ENCODE measurements around the gene ATP6V0D1. TPM values are rescaled to one million over a fixed set of nuclear protein-coding genes. Genes with fewer than 3 reads are reported as not detected.
A peak's percentile ranks its signal among the peaks of the same experiment; 100 is the strongest.

Gene ATP6V0D1
- total and polyA plus RNA-seq, 8 donors, result 48.5 to 185 (median 58.6) TPM

DNA sequence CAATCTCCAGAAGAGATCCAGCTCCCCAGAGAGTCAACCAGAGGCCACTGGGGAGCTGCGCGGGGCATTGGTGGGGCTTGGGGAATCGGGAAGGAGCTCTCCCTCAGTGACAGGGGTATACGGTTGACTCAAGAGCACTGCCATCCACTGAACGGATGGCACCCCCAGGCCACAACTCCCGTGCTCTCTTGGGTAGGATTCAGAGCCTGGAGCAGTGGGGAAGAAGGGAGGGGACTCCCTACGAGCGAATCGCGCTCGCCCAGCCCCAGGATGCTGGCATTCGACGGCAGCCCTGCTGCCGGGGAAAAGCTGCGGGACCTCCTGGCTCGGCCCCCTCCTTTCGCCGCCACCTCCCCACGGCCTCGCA, 87.2 kb downstream of the ATP6V0D1 start:
- TF ChIP-seq CTCF (IDR thresholded peaks at IDR 0.05), result no peak
- DNase-seq (peak in 1 of 4 donors; percentile 73), ATAC-seq (no peak)
- Histone ChIP-seq H3K36me3 (no peaks in the 10 kb centered on the region), H3K9me3 (no peaks in the 10 kb centered on the region), H3K4me3 (peak overlapping the region; percentile 40 to 47), H3K4me1 (peaks cover 31 to 76% of the 10 kb centered on the region in 2 donors), H3K27ac (peak overlapping the region; percentile 64 to 65), H3K27me3 (peaks cover 0 to 43% of the 10 kb centered on the region in 2 donors)
- intact Hi-C loops (cut with DNase I), result no loop called here

DNA sequence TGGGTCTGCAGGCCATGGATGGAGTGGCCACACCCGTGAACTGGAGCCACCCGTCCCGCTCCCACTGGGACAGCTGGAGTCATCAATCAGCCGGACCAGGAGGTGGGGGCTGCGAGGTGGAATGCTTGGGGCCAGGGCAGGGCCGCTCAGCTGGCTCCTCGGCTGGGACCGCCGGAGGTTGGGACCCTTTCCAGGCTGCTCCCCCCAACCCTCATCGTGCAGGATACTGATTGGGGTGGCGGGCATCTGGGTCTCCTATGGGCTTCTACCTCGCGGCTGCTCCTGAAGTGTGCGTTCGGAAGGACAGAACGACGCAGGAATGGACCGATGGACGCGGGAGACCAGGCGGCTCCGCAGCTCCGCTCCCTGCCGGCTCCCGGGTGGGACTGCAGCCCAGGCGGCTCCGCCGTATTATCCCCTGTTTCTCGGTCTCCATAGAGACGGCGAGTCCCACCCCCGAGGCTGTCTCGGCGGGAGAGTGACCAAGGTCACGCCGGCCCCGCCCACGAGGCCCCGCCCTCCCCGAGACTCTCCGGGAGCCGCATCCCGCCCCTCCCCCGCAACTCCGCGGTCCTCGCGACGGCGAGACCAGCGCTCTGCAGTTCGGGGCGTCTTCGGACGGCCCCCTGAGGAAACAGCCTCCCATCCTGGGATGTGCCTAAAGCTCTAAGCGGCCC, 87.7 kb downstream of the ATP6V0D1 start, which contains the start of gene TPPP3:
Gene TPPP3 (minus strand): TSS at position 388 of the 677 bp plus-strand sequence. CDS start 2,387 bp downstream, outside the sequence.
- Histone ChIP-seq H3K36me3 (no peaks in the 10 kb centered on the region), H3K4me1 (peaks cover 31 to 76% of the 10 kb centered on the region in 2 donors), H3K27ac (peak within 1 kb of the TSS; percentile 64 to 65), H3K9me3 (no peaks in the 10 kb centered on the region), H3K27me3 (peaks cover 0 to 43% of the 10 kb centered on the region in 2 donors), H3K4me3 (peak within 1 kb of the TSS; percentile 40 to 47)
- peak; percentile 63 to 78 for TF ChIP-seq CTCF (IDR thresholded peaks at IDR 0.05)
- intact Hi-C loops (cut with DNase I), result no loop called here
- peak; percentile 77 to 94 (median 91) for DNase-seq
- peak; percentile 83 for ATAC-seq

GRCh38 chr16:67392301-67393059, 88.5 kb downstream of the ATP6V0D1 start:
- Histone ChIP-seq H3K27me3 (peaks cover 0 to 43% of the 10 kb centered on the region in 2 donors), H3K4me3 (peak overlapping the region; percentile 40 to 47), H3K36me3 (no peaks in the 10 kb centered on the region), H3K9me3 (no peaks in the 10 kb centered on the region), H3K27ac (peak overlapping the region; percentile 27 to 65), H3K4me1 (peaks cover 31 to 76% of the 10 kb centered on the region in 2 donors)
- intact Hi-C loops (cut with DNase I), result no loop called here
- DNase-seq, result no peak
- no peak for ATAC-seq
- TF ChIP-seq CTCF (IDR thresholded peaks at IDR 0.05), result no peak

DNA sequence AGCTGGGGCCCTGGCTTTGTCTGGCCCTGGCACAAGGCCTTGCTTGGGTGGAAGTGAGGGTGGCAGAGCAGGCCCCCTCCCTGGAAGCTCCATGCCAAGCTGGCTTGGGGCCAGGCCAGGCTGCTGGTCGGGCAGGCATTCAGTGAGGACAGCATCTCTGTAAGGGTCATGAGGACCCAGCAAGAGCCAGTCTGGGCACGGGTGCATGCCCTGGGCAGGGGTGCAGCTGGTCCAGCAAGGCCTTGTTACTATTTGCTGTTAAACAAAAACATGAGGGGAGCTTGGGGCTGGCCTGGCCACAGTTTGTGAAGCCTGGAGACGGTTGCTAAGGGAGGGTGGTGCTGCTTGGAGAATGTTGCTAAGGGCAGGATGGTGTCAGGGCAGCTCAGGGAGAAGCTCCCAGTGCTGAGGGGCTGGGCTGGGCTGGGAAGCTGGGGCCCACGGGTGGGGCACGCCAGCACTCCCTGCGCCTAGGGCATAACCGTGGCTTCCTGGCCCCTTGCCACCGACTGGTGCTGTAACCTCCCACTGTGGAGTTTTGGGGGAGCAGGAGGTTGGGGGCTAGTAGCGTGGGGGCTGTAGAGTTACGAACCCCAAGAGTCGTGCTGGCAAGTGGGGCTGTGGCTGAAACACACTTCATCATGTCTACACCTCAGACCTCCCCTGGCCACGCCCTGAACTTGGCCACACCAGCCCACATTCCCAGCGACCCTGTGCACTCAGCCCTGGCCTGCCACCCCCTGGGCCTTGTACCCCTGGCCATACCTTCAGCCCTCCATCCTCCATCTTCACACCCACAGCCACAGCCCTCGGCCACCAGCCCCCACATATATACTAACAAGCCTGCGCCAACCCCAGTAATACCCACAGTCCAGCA, 89.3 kb downstream of the ATP6V0D1 start:
- no peak for TF ChIP-seq CTCF (IDR thresholded peaks at IDR 0.05)
- DNase-seq, result peak in 2 of 4 donors; percentile 35 to 56
- Histone ChIP-seq H3K36me3 (no peaks in the 10 kb centered on the region), H3K4me3 (peak overlapping the region; percentile 40 to 47), H3K27me3 (peaks cover 0 to 43% of the 10 kb centered on the region in 2 donors), H3K4me1 (peaks cover 27 to 74% of the 10 kb centered on the region in 2 donors), H3K27ac (peak overlapping the region in 1 of 2 donors; percentile 65), H3K9me3 (no peaks in the 10 kb centered on the region)
- ATAC-seq, result peak; percentile 1
- intact Hi-C loops (cut with DNase I), result no loop called here

Measured in left lung (tissue), 10 donors.